ENCODE measurements around the gene IFFO2. TPM values are rescaled to one million over a fixed set of nuclear protein-coding genes. Genes with fewer than 3 reads are reported as not detected.

IFFO2 gene
- total RNA-seq, 2 experiments from 2014 or later = 20.5 to 25.5 TPM

DNA sequence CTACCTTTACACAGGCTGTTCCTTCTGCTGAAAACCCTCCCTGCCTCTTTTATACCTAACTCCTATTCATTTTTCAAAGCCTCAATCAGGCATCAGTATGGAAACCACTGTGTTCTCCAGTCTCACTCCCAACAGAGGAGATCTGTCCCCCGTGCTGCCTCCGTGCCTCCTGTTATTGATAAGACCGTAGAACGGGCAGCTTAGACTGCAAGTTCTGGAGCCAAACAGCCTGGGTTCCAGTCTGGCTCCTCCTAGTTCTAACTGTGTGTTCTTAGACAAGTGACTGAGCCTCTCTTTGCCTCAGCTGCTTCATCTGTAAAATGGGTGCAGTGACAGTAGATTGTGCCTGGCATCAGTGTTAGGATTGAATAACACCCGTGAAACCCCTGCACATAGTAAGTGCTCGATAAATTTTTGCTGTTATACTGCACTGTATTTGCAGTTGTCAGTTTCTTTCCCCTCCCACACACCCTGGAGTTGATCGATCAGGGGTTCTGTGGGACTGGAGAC lies 17.0 kb upstream of the IFFO2 start:
- POLR2A ChIA-PET = no interaction called here
- CTCF ChIA-PET = interaction anchor here (1.1 to 2.0 kb wide), 4 partner anchors 26 to 89 kb away, joined by 3 to 11 read pairs (median 6); no protein-coding TSS in a partner anchor

- ChIA-PET POLR2A (no interaction called here), CTCF (interaction anchor here (0.8 to 2.0 kb wide), 5 partner anchors 27 to 366 kb away, joined by 3 to 11 read pairs (median 5); no protein-coding TSS in a partner anchor)
These were observed 16.5 kb upstream of the IFFO2 start for GRCh38 chr1:18972991-18973390.

DNA sequence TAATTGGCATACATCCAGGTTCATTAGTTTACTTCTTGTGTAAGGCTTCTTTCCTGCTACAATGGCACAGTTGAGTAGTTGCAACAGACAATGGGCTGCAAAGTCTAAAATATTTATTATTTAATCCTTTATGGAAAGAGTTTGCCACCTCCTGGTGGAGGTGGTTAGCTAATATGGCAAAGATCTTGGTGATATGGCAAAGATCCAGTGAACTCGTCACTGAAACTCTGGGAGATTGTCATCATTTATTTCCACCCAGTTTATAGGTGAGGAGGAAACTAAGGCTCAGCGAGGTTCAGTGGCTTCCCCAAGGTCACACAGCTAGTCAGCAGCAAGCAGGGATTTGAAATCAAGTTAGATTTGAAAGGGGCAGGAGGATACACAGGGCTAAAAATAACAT lies 16.1 kb upstream of the IFFO2 start:
- ChIA-PET POLR2A (no interaction called here), CTCF (interaction anchor here (0.8 to 2.0 kb wide), 5 partner anchors 27 to 365 kb away, joined by 3 to 11 read pairs (median 5); no protein-coding TSS in a partner anchor)

GRCh38 chr1:18970762-18971161 lies 14.3 kb upstream of the IFFO2 start:
- CTCF ChIA-PET = interaction anchor here (0.8 to 2.7 kb wide), 3 partner anchors 33 to 64 kb away, joined by 4 to 8 read pairs (median 4); no protein-coding TSS in a partner anchor

DNA sequence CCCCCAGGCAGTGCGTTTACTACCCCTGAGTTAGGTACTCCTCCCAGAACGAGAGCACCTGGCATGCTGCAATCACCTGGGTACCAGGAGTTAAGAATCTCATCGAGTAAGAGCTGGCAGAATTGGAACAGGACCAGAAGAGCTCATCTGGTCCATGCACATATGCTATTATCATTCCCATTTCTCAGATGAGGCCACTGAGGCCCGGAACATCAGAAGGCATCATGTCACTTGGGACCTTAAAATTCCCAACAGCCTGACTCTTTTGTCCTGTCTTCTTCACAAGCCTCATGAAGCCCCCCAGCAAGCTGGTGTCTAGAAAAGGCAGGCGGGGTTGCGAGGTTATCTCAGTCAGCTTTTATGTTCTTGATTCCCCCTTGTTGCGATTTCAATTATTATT lies 13.9 kb upstream of the IFFO2 start:
- POLR2A ChIA-PET = no interaction called here
- CTCF ChIA-PET = interaction anchor here (0.8 to 2.7 kb wide), 3 partner anchors 34 to 64 kb away, joined by 4 to 8 read pairs (median 4); no protein-coding TSS in a partner anchor

More at GRCh38 chr1:18970762-18971161, 14.3 kb upstream of the IFFO2 start:
- POLR2A ChIA-PET = no interaction called here

- ChIA-PET CTCF (interaction anchor here (0.7 to 1.2 kb wide), 3 partner anchors 46 to 83 kb away, joined by 3 to 5 read pairs (median 3); no protein-coding TSS in a partner anchor), POLR2A (no interaction called here)
These were observed 10.7 kb upstream of the IFFO2 start for GRCh38 chr1:18967066-18967690.

GRCh38 chr1:18965206-18966173 lies 9.0 kb upstream of the IFFO2 start:
- ChIA-PET POLR2A (interaction anchor here (0.6 to 1.5 kb wide), 2 partner anchors 14 to 42 kb away, joined by 4 to 6 read pairs; no protein-coding TSS in a partner anchor), CTCF (interaction anchor here (0.8 to 1.2 kb wide), 3 partner anchors 8 to 21 kb away, joined by 3 read pairs; partner anchors contain the start of gene IFFO2)

DNA sequence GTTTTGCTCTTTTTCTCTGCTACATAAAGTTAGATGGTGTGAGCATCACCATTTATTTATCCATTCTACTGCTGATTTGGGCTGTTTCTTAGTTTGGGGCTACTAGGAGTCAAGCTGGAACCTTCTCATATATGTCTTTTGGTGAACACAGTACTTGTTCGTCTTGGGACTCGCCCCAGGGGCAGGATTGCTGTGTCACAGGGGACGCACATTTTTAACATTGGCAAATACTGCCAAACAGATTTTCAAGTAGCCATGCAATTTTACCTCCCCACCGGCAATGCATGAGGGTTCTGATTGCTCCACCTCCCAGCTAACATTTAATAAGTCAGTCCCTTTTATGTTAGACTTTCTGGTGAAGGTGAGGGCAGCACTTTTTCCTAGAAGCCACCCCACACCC lies 7.5 kb upstream of the IFFO2 start:
- ChIA-PET POLR2A (no interaction called here), CTCF (no interaction called here)

- CTCF ChIA-PET = interaction anchor here (1.1 kb wide), 1 partner anchor 60 kb away, joined by 3 read pairs; the partner anchor contains the start of gene ALDH4A1
- POLR2A ChIA-PET = no interaction called here
These were observed 6.6 kb upstream of the IFFO2 start for GRCh38 chr1:18962855-18963737.

- ChIA-PET POLR2A (no interaction called here), CTCF (interaction anchor here (1.1 kb wide), 1 partner anchor 59 kb away, joined by 3 read pairs; the partner anchor contains the start of gene ALDH4A1)
These were observed 5.7 kb upstream of the IFFO2 start for GRCh38 chr1:18962121-18962721.

DNA sequence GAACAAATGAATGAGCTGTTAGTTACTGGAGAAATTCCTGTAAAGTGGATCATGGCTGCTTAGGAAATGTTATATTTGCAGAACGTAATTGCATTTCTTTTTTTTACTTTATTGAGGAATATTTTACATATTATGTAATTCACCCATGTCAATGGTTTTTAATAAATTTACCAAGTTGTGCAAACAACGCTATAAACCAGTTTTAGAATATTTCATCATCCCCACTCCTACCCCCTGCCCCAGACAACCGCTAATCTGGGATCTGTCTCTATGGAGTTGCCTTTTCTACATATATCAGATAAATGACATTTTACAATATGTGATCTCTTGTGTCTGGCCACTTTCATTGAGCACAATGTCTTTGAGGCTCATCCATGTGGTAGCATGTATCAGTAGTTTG lies 4.3 kb upstream of the IFFO2 start:
- POLR2A ChIA-PET = no interaction called here
- CTCF ChIA-PET = interaction anchor here (1.4 kb wide), 1 partner anchor 82 kb away, joined by 3 read pairs; no protein-coding TSS in a partner anchor

- ChIA-PET CTCF (interaction anchor here (1.4 kb wide), 1 partner anchor 82 kb away, joined by 3 read pairs; no protein-coding TSS in a partner anchor), POLR2A (no interaction called here)
These were observed 3.9 kb upstream of the IFFO2 start for GRCh38 chr1:18960409-18960808.

- ChIA-PET CTCF (interaction anchor here (1.3 to 1.4 kb wide), 2 partner anchors 47 to 83 kb away, joined by 3 to 4 read pairs; no protein-coding TSS in a partner anchor), POLR2A (no interaction called here)
These were observed 3.1 kb upstream of the IFFO2 start for GRCh38 chr1:18959591-18959990.

GRCh38 chr1:18957532-18958300 lies 1.2 kb upstream of the IFFO2 start:
- POLR2A ChIA-PET = interaction anchor here (1.1 to 5.3 kb wide), 2 partner anchors 30 to 55 kb away, joined by 3 to 66 read pairs; partner anchors contain the start of gene ALDH4A1
- CTCF ChIA-PET = interaction anchor here (0.6 to 2.0 kb wide), 5 partner anchors 8 to 51 kb away, joined by 3 to 7 read pairs (median 4); no protein-coding TSS in a partner anchor

DNA sequence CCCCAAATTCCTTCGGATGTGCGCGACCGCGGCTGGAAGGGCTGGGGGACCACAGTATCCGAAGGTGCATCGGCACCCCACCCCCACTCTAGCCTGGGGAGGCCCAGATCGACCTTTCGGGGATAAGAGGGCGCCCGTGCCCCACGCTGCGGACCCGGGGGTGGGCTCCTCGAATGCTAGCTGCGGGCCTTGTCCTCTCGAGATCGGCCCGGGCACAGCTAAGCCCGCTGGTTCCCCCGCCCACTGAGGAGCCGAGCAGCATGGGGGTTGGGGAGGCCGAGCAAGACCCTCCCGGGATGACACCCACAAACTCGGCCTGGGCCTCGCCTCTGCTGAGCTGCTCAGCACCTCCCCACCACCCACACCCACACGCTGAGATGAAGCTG lies 653 bp upstream of the IFFO2 start:
- POLR2A ChIA-PET = interaction anchor here (1.1 to 5.3 kb wide), 4 partner anchors 27 to 86 kb away, joined by 3 to 66 read pairs (median 5); partner anchors contain the start of gene ALDH4A1

GRCh38 chr1:18955441-18956192 lies 859 bp downstream of the IFFO2 start:
- POLR2A ChIA-PET = interaction anchor here (0.5 to 5.3 kb wide), 7 partner anchors 16 to 93 kb away, joined by 3 to 66 read pairs (median 4); partner anchors contain the start of gene ALDH4A1
- CTCF ChIA-PET = interaction anchor here (0.6 to 2.6 kb wide), 4 partner anchors 29 to 55 kb away, joined by 3 to 12 read pairs (median 6); no protein-coding TSS in a partner anchor

More for the DNA sequence above, 653 bp upstream of the IFFO2 start:
- CTCF ChIA-PET = interaction anchor here (0.6 to 2.0 kb wide), 5 partner anchors 9 to 50 kb away, joined by 3 to 7 read pairs (median 6); no protein-coding TSS in a partner anchor
